Measurements from ENCODE around the gene PSMD5. TPM values are rescaled to one million over a fixed set of nuclear protein-coding genes. Genes with fewer than 3 reads are reported as not detected.

PSMD5 gene
- total RNA-seq, 2 donors from 2014 or later: 37.2 to 51.5 TPM

GRCh38 chr9:120857902-120858301 lies 15.2 kb upstream of the PSMD5 start:
- Mint-ChIP-seq H3K36me3 (ENCODE audit: low read depth) (peaks cover 2% of the 10 kb centered on the region), H3K27me3 (no peaks in the 10 kb centered on the region), H3K4me1 (peaks cover 10% of the 10 kb centered on the region), H3K4me3 (no peak overlapping the region), H3K27ac (peak overlapping the region; percentile 79)
- H3K9me3 ChIP-seq (ENCODE audit: control insufficient read depth, low read length, poor library complexity, severe bottlenecking): no peaks in the 10 kb centered on the region
- no peak for ATAC-seq
- DNase-seq: no peak

- H3K9me3 ChIP-seq (ENCODE audit: control insufficient read depth, low read length, poor library complexity, severe bottlenecking): no peaks in the 10 kb centered on the region
- no peak overlapping the region for H3K4me3 Mint-ChIP-seq
- DNase-seq (no peak), ATAC-seq (no peak)
- peaks cover 2% of the 10 kb centered on the region for H3K36me3 Mint-ChIP-seq (ENCODE audit: low read depth)
- H3K27me3 Mint-ChIP-seq: no peaks in the 10 kb centered on the region
- H3K27ac Mint-ChIP-seq: peak overlapping the region; percentile 79
- peaks cover 10% of the 10 kb centered on the region for H3K4me1 Mint-ChIP-seq
Observed at GRCh38 chr9:120857481-120857880, 14.8 kb upstream of the PSMD5 start.

- peak overlapping the region; percentile 31 for H3K4me3 Mint-ChIP-seq
- H3K4me1 Mint-ChIP-seq: peaks cover 10% of the 10 kb centered on the region
- ATAC-seq (no peak), DNase-seq (no peak)
- no peaks in the 10 kb centered on the region for H3K27me3 Mint-ChIP-seq
- peak overlapping the region; percentile 79 for H3K27ac Mint-ChIP-seq
- peaks cover 2% of the 10 kb centered on the region for H3K36me3 Mint-ChIP-seq (ENCODE audit: low read depth)
- H3K9me3 ChIP-seq (ENCODE audit: control insufficient read depth, low read length, poor library complexity, severe bottlenecking): no peaks in the 10 kb centered on the region
Observed at GRCh38 chr9:120856700-120857099, 14.0 kb upstream of the PSMD5 start.

- ATAC-seq (no peak), DNase-seq (no peak)
- H3K9me3 ChIP-seq (ENCODE audit: control insufficient read depth, low read length, poor library complexity, severe bottlenecking): no peaks in the 10 kb centered on the region
- Mint-ChIP-seq H3K27ac (peak overlapping the region; percentile 75), H3K36me3 (ENCODE audit: low read depth) (peaks cover 2% of the 10 kb centered on the region), H3K4me1 (peaks cover 11% of the 10 kb centered on the region), H3K27me3 (no peaks in the 10 kb centered on the region), H3K4me3 (no peak overlapping the region)
Observed at GRCh38 chr9:120855827-120856670, 13.3 kb upstream of the PSMD5 start.

GRCh38 chr9:120854596-120855327 lies 12.0 kb upstream of the PSMD5 start:
- ATAC-seq: no peak
- H3K9me3 ChIP-seq (ENCODE audit: control insufficient read depth, low read length, poor library complexity, severe bottlenecking): no peaks in the 10 kb centered on the region
- no peaks in the 10 kb centered on the region for H3K27me3 Mint-ChIP-seq
- peaks cover 5% of the 10 kb centered on the region for H3K36me3 Mint-ChIP-seq (ENCODE audit: low read depth)
- peaks cover 16% of the 10 kb centered on the region for H3K4me1 Mint-ChIP-seq
- DNase-seq: no peak
- H3K27ac Mint-ChIP-seq: peak overlapping the region; percentile 75
- H3K4me3 Mint-ChIP-seq: no peak overlapping the region

- DNase-seq: no peak
- H3K4me3 Mint-ChIP-seq: no peak overlapping the region
- H3K27me3 Mint-ChIP-seq: no peaks in the 10 kb centered on the region
- ATAC-seq: no peak
- H3K9me3 ChIP-seq (ENCODE audit: control insufficient read depth, low read length, poor library complexity, severe bottlenecking): no peaks in the 10 kb centered on the region
- peak overlapping the region; percentile 69 for H3K27ac Mint-ChIP-seq
- H3K4me1 Mint-ChIP-seq: peaks cover 18% of the 10 kb centered on the region
- H3K36me3 Mint-ChIP-seq (ENCODE audit: low read depth): peaks cover 5% of the 10 kb centered on the region
Observed at GRCh38 chr9:120853198-120853597, 10.5 kb upstream of the PSMD5 start.

- no peaks in the 10 kb centered on the region for H3K9me3 ChIP-seq (ENCODE audit: control insufficient read depth, low read length, poor library complexity, severe bottlenecking)
- Mint-ChIP-seq H3K27me3 (no peaks in the 10 kb centered on the region), H3K27ac (peak overlapping the region; percentile 69), H3K36me3 (ENCODE audit: low read depth) (peaks cover 5% of the 10 kb centered on the region), H3K4me3 (no peak overlapping the region), H3K4me1 (peaks cover 25% of the 10 kb centered on the region)
- ATAC-seq (no peak), DNase-seq (no peak)
Observed at GRCh38 chr9:120852240-120853010, 9.7 kb upstream of the PSMD5 start.

- DNase-seq (no peak), ATAC-seq (no peak)
- H3K27me3 Mint-ChIP-seq: no peaks in the 10 kb centered on the region
- no peaks in the 10 kb centered on the region for H3K9me3 ChIP-seq (ENCODE audit: control insufficient read depth, low read length, poor library complexity, severe bottlenecking)
- H3K4me1 Mint-ChIP-seq: peaks cover 31% of the 10 kb centered on the region
- H3K4me3 Mint-ChIP-seq: no peak overlapping the region
- H3K36me3 Mint-ChIP-seq (ENCODE audit: low read depth): peaks cover 5% of the 10 kb centered on the region
- peak overlapping the region; percentile 69 for H3K27ac Mint-ChIP-seq
Observed at GRCh38 chr9:120851449-120851848, 8.7 kb upstream of the PSMD5 start.

GRCh38 chr9:120850315-120850714 lies 7.6 kb upstream of the PSMD5 start:
- ATAC-seq: no peak
- Mint-ChIP-seq H3K36me3 (ENCODE audit: low read depth) (peaks cover 5% of the 10 kb centered on the region), H3K4me1 (peaks cover 39% of the 10 kb centered on the region), H3K4me3 (peak overlapping the region; percentile 31), H3K27ac (peak overlapping the region; percentile 69), H3K27me3 (no peaks in the 10 kb centered on the region)
- DNase-seq: no peak
- H3K9me3 ChIP-seq (ENCODE audit: control insufficient read depth, low read length, poor library complexity, severe bottlenecking): no peaks in the 10 kb centered on the region

GRCh38 chr9:120846906-120847305 lies 4.2 kb upstream of the PSMD5 start:
- ATAC-seq (no peak), DNase-seq (no peak)
- H3K9me3 ChIP-seq (ENCODE audit: control insufficient read depth, low read length, poor library complexity, severe bottlenecking): no peaks in the 10 kb centered on the region
- peak overlapping the region; percentile 71 for H3K4me3 Mint-ChIP-seq
- H3K27me3 Mint-ChIP-seq: no peaks in the 10 kb centered on the region
- H3K4me1 Mint-ChIP-seq: peaks cover 56% of the 10 kb centered on the region
- H3K27ac Mint-ChIP-seq: peak overlapping the region; percentile 100
- H3K36me3 Mint-ChIP-seq (ENCODE audit: low read depth): peaks cover 7% of the 10 kb centered on the region

GRCh38 chr9:120846251-120846889 lies 3.6 kb upstream of the PSMD5 start:
- Mint-ChIP-seq H3K27me3 (no peaks in the 10 kb centered on the region), H3K27ac (peak overlapping the region; percentile 100), H3K4me3 (peak overlapping the region; percentile 70), H3K36me3 (ENCODE audit: low read depth) (peaks cover 7% of the 10 kb centered on the region), H3K4me1 (peaks cover 60% of the 10 kb centered on the region)
- DNase-seq: no peak
- ATAC-seq: peak; percentile 55
- no peaks in the 10 kb centered on the region for H3K9me3 ChIP-seq (ENCODE audit: control insufficient read depth, low read length, poor library complexity, severe bottlenecking)

- peaks cover 5% of the 10 kb centered on the region for H3K36me3 Mint-ChIP-seq (ENCODE audit: low read depth)
- H3K27me3 Mint-ChIP-seq: no peaks in the 10 kb centered on the region
- DNase-seq (no peak), ATAC-seq (no peak)
- no peaks in the 10 kb centered on the region for H3K9me3 ChIP-seq (ENCODE audit: control insufficient read depth, low read length, poor library complexity, severe bottlenecking)
- H3K27ac Mint-ChIP-seq: peak overlapping the region; percentile 100
- H3K4me3 Mint-ChIP-seq: no peak overlapping the region
- H3K4me1 Mint-ChIP-seq: peaks cover 52% of the 10 kb centered on the region
Observed at GRCh38 chr9:120845255-120845654, 2.5 kb upstream of the PSMD5 start.
